HepG2 (cell line): ENCODE data around the gene CYSLTR1. TPM values are rescaled to one million over a fixed set of nuclear protein-coding genes. Genes with fewer than 3 reads are reported as not detected.

Experiments
- ATAC-seq: fragments of 200-7000 bp; cut with Tn5 transposase; 3 replicates; pipeline ENCODE4 v1.9.1; 2020; ENCODE audit warnings: mild to moderate bottlenecking, moderate library complexity
- BruUV-seq: library from RNA; stranded (reverse); fragments of 400-500 nt; replicated peaks from 2 replicates; lab custom pipeline; 2021; lab: Mats Ljungman, UMichigan
- CTCF ChIA-PET: fragments of 300-600 bp; formaldehyde crosslinking; extraction: SDS; loops from one replicate; lab custom pipeline; 2021; ENCODE audit warnings: low total read pairs, inconsistent platforms, low intra/inter-chr PET ratio; lab: Yijun Ruan, JAX
- POLR2A ChIA-PET: fragments of 350-600 bp; sonication (Branson Sonifier 250); formaldehyde crosslinking; loops from one replicate; lab custom pipeline; 2020; ENCODE audit warnings: antibody characterized with exemption, inconsistent platforms; lab: Yijun Ruan, JAX
- DNase-seq: peaks from one replicate; pipeline ENCODE4 v3.0.0-alpha.2; 2015; ENCODE audit warnings: low spot score
- FAIRE-seq: peaks from 3 replicates; lab custom pipeline; 2011; peaks lifted over from hg19 to GRCh38; lab: Jason Lieb, UNC
- H2AFZ ChIP-seq: one replicate; pipeline ENCODE4 v1.6.1; 2011; ENCODE audit warnings: low read length, inconsistent platforms
- H3K27ac ChIP-seq: fragments of 300-600 bp; 3 replicates; pipeline ENCODE4 v1.8.0; 2011; ENCODE audit warnings: mixed run types, mild to moderate bottlenecking, mixed read lengths, low read length, inconsistent platforms; ENCODE audit not compliant: insufficient read depth; ENCODE audit errors: extremely low read length
- H3K27me3 ChIP-seq, 2 experiments: fragments of 200-600 bp in 1 of 2; 2 replicates in 1 of 2; 3 replicates in 1 of 2; pipeline versions ENCODE4 v1.6.0 to v1.8.0; 2011; ENCODE audit warnings: low read length in 2 of 2, mild to moderate bottlenecking in 2 of 2, moderate library complexity in 2 of 2, inconsistent platforms in 1 of 2; ENCODE audit not compliant: insufficient read depth in 2 of 2, control insufficient read depth in 1 of 2
- H3K36me3 ChIP-seq, 2 experiments: fragments of 200-600 bp in 1 of 2; replicated peaks in 1 of 2; 2 replicates in 1 of 2; 3 replicates in 1 of 2; pipeline versions ENCODE4 v1.5.1 to v1.8.0; 2011; ENCODE audit warnings: low read length in 2 of 2, inconsistent platforms in 1 of 2; ENCODE audit not compliant: insufficient read depth in 2 of 2, control insufficient read depth in 1 of 2
- H3K4me1 ChIP-seq: 2 replicates; pipeline ENCODE4 v1.5.1; 2012; ENCODE audit warnings: low read length, inconsistent platforms; ENCODE audit not compliant: insufficient read depth
- H3K4me2 ChIP-seq: 2 replicates; pipeline ENCODE4 v1.6.0; 2011; ENCODE audit warnings: low read depth, low read length, inconsistent platforms
- H3K4me3 ChIP-seq, 3 experiments: fragments of 200-600 bp in 1 of 3; sonication (generic), shearing (Covaris generic) in 1 of 3; replicated peaks in 1 of 3; 2 replicates each; pipeline ENCODE4 v1.5.1; 2011 to 2016; ENCODE audit warnings: low read length in 3 of 3, inconsistent platforms in 2 of 3, low read depth in 2 of 3, mild to moderate bottlenecking in 2 of 3, control low read depth in 1 of 3, mixed read lengths in 1 of 3; ENCODE audit not compliant: insufficient read depth in 1 of 3
- H3K79me2 ChIP-seq: one replicate; pipeline ENCODE4 v1.6.1; 2011; ENCODE audit warnings: low read length, inconsistent platforms; ENCODE audit not compliant: insufficient read depth
- H3K9ac ChIP-seq: 2 replicates; pipeline ENCODE4 v1.6.0; 2011; ENCODE audit warnings: mild to moderate bottlenecking, low read depth, low read length, inconsistent platforms; ENCODE audit not compliant: insufficient read depth
- H3K9me3 ChIP-seq: 2 replicates; pipeline ENCODE4 v1.5.1; 2012; ENCODE audit warnings: mild to moderate bottlenecking, low read length
- H4K20me1 ChIP-seq: 2 replicates; pipeline ENCODE4 v1.6.0; 2011; ENCODE audit warnings: inconsistent platforms, mild to moderate bottlenecking, low read length, moderate library complexity; ENCODE audit not compliant: insufficient read depth
- CSRNP1 ChIP-seq: sonication (generic); formaldehyde crosslinking; IDR thresholded peaks from 2 replicates; pipeline ENCODE4 v1.8.1; 2023; ENCODE audit warnings: mild to moderate bottlenecking, missing genetic modification reagents
- KLF15 ChIP-seq: sonication (generic); formaldehyde crosslinking; IDR thresholded peaks from 2 replicates; pipeline ENCODE4 v1.8.1; 2023; ENCODE audit warnings: borderline replicate concordance, mild to moderate bottlenecking, inconsistent platforms, missing genetic modification reagents, mixed read lengths
- NONO ChIP-seq, 2 experiments: fragments of 450-650 bp in 1 of 2; sonication (generic) in 1 of 2; formaldehyde crosslinking in 1 of 2; IDR thresholded peaks in 1 of 2; conservative IDR thresholded peaks in 1 of 2; 2 replicates each; pipeline versions ENCODE4 v1.6.1 to v1.8.0; 2017 to 2022; ENCODE audit warnings: mild to moderate bottlenecking in 1 of 2, missing genetic modification reagents in 1 of 2, moderate library complexity in 1 of 2
- POLR2AphosphoS5 ChIP-seq: IDR thresholded peaks from 2 replicates; pipeline ENCODE4 v1.6.1; 2012; ENCODE audit warnings: low read depth, low read length
- SMAD3 ChIP-seq: sonication (generic); formaldehyde crosslinking; IDR thresholded peaks from 2 replicates; pipeline ENCODE4 v1.4.0; 2020; ENCODE audit warnings: missing genetic modification reagents
- SRF ChIP-seq: IDR thresholded peaks from 2 replicates; pipeline ENCODE4 v1.6.1; 2011; ENCODE audit warnings: mild to moderate bottlenecking, low read depth, low read length, moderate library complexity
- ZBTB42 ChIP-seq: sonication (generic); formaldehyde crosslinking; IDR thresholded peaks from 2 replicates; pipeline ENCODE4 v1.5.0; 2020; ENCODE audit warnings: mild to moderate bottlenecking, missing genetic modification reagents
- ZHX2 ChIP-seq, 2 experiments: sonication (generic) in 1 of 2; formaldehyde crosslinking in 1 of 2; IDR thresholded peaks; 2 replicates each; pipeline versions ENCODE4 v1.6.1 to v1.9.0; 2014 to 2022; ENCODE audit warnings: antibody characterized with exemption in 1 of 2, borderline replicate concordance in 1 of 2, inconsistent platforms in 1 of 2, low read depth in 1 of 2, missing genetic modification reagents in 1 of 2
- ZNF138 ChIP-seq: sonication (generic); formaldehyde crosslinking; IDR thresholded peaks from 2 replicates; pipeline ENCODE4 v1.5.0; 2020; ENCODE audit warnings: mild to moderate bottlenecking, low read depth, missing genetic modification reagents
- ZNF232 ChIP-seq: sonication (generic); formaldehyde crosslinking; IDR thresholded peaks from 2 replicates; pipeline ENCODE4 v1.4.0; 2020; ENCODE audit warnings: missing genetic modification reagents, borderline replicate concordance
- ZNF788 ChIP-seq: sonication (generic); formaldehyde crosslinking; IDR thresholded peaks from 2 replicates; pipeline ENCODE4 v1.5.0; 2020; ENCODE audit warnings: mild to moderate bottlenecking, missing genetic modification reagents, borderline replicate concordance
- ZNF850 ChIP-seq: sonication (generic); formaldehyde crosslinking; conservative IDR thresholded peaks from 2 replicates; pipeline ENCODE4 v1.9.0; 2021; ENCODE audit warnings: mild to moderate bottlenecking, missing genetic modification reagents
- WGBS: methylation state at CpG from one replicate; pipeline ENCODE4 v1.1.6; 2017; ENCODE audit warnings: low lambda C conversion rate; 5-methylcytosine and 5-hydroxymethylcytosine counted together
- in situ Hi-C: cut with HindIII; loops from 2 replicates; pipeline ENCODE4 v1.10.0; 2017; ENCODE audit warnings: low pct_unique_long_range_greater_than_20kb; ENCODE audit not compliant: extremely low pct_ligation_motif_present
- intact Hi-C: fragments of 100-400 bp; cut with micrococcal nuclease; formaldehyde crosslinking; loops from one replicate; pipeline ENCODE4 v1.10.0; 2022; ENCODE audit not compliant: unreplicated experiment
- polyA plus RNA-seq, 8 experiments: library from polyadenylated mRNA; depleted of rRNA in 3 of 8; stranded (reverse) in 7 of 8; unstranded in 1 of 8; fragments of >200 nt; fragmentation: Illumina TruSeq in 4 of 8; extraction: Trizol in 4 of 8; gene quantifications; 2 replicates each; pipeline versions ENCODE4 v1.2.1 to v1.2.3, GENCODE V29; 2011 to 2016; ENCODE audit warnings: low read depth in 4 of 8, missing spikeins in 1 of 8, mixed read lengths in 1 of 8; ENCODE audit not compliant: insufficient read depth in 1 of 8
- total RNA-seq, 5 experiments: library from RNA; depleted of rRNA; stranded (reverse); fragments of >200 nt; fragmentation: Illumina TruSeq; extraction: Trizol; gene quantifications; 2 replicates each; pipeline ENCODE4 v1.2.3, GENCODE V29; 2016; ENCODE audit warnings: low read depth in 1 of 5

CYSLTR1 gene
- total and polyA plus RNA-seq, 2 of the 13 experiments (the other 11 are each of a cell fraction or from before 2014, with no cell fraction given): not detected

DNA sequence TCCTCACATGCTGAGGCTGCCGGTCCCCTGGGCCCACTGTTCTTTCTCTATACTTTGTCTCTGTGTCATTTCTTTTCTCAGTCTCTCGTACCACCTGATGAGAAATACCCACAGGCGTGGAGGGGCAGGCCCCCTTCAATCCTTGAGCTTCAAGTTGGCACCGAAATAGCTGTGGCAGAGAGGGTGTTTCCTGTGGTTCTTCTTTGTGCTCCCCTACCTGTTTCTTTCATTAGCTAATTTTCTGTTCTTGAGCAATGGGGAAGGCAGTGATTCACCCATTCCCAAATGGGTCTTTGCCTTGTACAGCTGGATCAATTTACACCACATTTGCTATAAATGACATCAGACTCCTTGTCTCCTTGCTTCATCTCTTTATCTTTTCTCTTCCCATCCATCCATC is 2.1 kb upstream of the CYSLTR1 start:
- H3K27me3 ChIP-seq: no peaks in the 10 kb centered on the region
- ATAC-seq (no peak), DNase-seq (no peak), FAIRE-seq (no peak)
- 0% methylated on average over 4 of the region's 4 CpGs for WGBS
- H3K9ac ChIP-seq: no peak overlapping the region
- no peaks in the 10 kb centered on the region for H3K9me3 ChIP-seq
- H3K4me2 ChIP-seq: no peak overlapping the region
- intact Hi-C loops (no loop called here), in situ Hi-C loops (no loop called here)
- H2AFZ ChIP-seq: no peak overlapping the region
- H4K20me1 ChIP-seq: no peaks in the 10 kb centered on the region
- no peaks in the 10 kb centered on the region for H3K79me2 ChIP-seq
- H3K36me3 ChIP-seq: no peaks in the 10 kb centered on the region
- H3K4me1 ChIP-seq: no peaks in the 10 kb centered on the region
- CTCF ChIA-PET: no interaction called here
- no TSS peak for BruUV-seq
- TF ChIP-seq ZHX2 (IDR thresholded peaks at IDR 0.05; ENCODE audit: low read depth) (no peak), ZHX2 (CRISPR knock-in tag; IDR thresholded peaks at IDR 0.05; ENCODE audit: borderline replicate concordance) (no peak), CSRNP1 (no peak), ZNF850 (CRISPR knock-in tag) (no peak), ZNF232 (CRISPR knock-in tag) (no peak), KLF15 (no peak), POLR2AphosphoS5 (no peak), SRF (no peak), SMAD3 (CRISPR knock-in tag) (no peak), ZBTB42 (CRISPR knock-in tag) (no peak), ZNF138 (no peak), ZNF788 (CRISPR knock-in tag) (no peak), NONO (IDR thresholded peaks at IDR 0.05) (no peak), NONO (CRISPR knock-in tag; conservative IDR thresholded peaks at IDR 0.05) (no peak)
- TF ChIP-seq, all 625 proteins: peak for 0
- POLR2A ChIA-PET: no interaction called here
- Histone ChIP-seq H3K4me3 (no peak overlapping the region), H3K27ac (no peak overlapping the region)
